Activated CD4-positive, alpha-beta T cell treated with anti-CD3 and anti-CD28 coated beads for 1 hour (primary cell): ENCODE data around the gene DAGLA.

Experiments used
- DNase-seq: peaks from one replicate; pipeline ENCODE4 v3.0.0-alpha.2; 2020

DAGLA gene

DNA sequence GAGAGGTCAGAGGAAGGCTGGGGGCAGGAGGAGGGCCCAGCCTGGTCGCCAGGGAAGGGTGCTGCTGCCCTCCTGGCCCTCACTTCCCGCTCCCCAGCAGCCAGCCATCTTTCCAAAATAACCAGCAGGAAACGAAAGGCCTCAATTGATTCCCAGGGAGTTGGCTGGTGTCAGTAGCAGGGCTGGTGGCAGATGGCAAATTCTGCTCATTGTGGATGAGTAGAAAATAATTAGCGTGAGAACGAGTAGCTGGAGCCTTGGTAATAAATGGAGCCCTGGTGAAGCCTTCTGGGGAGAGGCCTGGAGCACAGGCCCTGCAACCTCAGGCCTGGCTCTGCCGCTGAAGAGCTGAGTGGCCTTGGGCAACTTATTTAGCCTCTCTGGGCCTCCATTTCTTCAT is 31.3 kb downstream of the DAGLA start:
- DNase-seq, result no peak

DNA sequence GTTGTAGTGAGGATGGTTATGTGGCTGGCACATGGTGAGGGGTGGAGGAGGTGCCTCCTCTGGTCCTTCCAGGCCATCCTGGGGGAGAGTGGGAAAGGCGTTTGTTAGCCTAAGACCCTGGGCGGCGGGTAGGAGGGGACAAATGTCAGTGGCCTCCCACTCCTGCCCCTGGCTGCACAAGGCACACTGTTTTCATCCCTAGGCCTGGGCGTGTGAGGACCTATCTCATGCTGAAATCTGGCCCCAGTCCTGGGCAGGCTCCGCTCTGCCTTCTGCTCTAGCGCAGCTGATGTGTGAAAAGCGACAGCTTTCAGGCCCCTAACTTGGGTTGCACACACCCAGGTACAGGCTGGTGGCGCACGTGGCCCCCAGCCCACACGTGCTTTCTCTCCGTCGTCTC is 32.1 kb downstream of the DAGLA start:
- no peak for DNase-seq

DNA sequence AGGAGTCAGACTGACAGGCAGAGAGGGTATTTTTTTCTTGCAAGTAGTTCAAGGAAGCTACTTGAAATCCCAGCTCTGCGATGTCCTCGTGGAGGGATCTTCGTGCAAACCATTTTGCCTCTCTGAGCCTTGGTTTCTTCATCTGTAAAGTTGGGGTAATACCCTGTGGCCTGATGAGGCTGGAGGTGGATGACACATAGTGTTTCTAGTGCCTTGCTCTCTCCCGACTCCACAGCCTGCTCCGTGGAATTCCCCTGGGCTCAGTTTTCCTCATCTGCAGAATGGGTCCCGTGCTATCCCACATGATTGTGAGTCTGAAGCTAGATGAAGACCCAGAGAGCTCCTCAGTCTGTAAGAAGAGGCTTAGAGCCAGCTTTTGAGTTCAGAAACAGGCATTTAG is 32.7 kb downstream of the DAGLA start:
- DNase-seq, result no peak

DNA sequence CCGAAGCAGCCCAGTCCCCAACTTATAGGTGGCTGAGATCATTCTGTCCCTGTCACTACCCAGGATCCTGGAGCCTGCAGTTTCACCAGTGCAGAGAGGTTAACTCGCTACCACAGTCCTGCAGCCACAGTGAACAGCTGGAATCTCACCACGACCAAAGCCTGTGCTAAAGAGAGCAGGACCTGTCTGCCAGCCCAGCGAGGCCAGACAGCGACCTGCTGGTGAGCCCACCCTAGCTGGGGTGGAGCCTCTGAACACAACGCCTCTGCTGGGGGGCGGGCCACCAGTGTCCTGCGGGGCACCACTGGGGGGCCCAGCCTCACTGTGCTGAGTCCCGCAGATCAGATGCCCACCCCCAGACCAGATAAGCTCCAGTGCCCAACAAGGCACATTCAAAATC is 33.3 kb downstream of the DAGLA start:
- DNase-seq, result no peak

DNA sequence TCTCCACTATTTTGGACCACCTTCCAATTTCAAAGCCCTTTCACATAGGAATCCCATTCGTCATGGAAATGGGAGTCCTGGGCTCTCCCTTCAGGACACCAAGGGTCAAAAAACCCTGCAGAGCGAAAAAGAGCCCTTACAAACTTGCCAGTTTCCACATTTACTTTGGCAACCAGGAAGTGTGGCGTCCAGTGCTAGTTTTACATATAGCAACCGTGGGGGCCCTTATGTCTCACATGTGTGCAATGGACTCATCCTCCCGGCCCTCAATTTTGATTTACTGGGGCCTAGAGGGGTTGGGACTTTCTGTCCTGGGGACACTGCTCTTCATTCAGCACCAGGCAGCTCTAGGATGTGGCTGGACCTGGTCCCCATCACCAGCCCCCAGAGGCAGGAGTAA is 33.7 kb downstream of the DAGLA start:
- no peak for DNase-seq

DNA sequence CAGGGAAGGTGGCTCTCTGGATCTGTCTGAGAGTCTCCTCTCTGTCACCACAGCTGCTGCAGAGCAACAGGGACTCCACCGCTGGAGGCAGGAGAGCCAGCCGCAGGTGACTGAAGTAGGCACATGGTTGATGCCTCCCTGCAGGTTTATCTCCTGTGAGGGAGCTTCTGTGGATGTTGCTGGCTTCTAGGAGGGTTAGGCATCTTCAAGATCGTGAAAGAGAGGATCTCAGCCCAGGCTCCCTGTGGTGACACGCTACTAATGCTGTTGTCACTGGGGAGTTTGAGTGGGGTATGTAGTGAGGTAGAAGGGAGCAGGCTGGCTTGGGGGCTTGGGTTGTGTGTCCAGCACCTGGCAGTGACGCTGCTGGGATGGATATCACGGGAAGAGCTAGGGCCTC is 34.1 kb downstream of the DAGLA start:
- DNase-seq, result no peak

DNA sequence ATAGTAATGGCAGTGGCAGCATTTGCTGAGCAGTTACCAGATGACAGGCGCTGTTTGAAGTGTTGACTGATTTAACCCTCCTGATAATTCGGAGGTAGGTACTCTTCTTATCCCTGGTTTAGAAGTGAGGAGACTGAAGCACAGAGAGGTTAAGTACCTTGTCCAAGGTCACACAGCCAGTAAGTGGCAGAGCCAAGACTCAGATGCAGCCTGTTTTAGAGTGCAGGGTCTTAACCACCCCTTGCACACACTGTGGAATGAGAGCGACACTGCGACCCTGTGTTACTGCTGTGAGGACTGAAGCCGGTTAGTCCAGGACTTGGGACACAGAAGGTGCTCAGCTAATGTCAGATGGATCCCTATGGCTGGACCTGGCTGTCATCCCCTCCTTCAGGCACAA is 34.7 kb downstream of the DAGLA start:
- no peak for DNase-seq

DNA sequence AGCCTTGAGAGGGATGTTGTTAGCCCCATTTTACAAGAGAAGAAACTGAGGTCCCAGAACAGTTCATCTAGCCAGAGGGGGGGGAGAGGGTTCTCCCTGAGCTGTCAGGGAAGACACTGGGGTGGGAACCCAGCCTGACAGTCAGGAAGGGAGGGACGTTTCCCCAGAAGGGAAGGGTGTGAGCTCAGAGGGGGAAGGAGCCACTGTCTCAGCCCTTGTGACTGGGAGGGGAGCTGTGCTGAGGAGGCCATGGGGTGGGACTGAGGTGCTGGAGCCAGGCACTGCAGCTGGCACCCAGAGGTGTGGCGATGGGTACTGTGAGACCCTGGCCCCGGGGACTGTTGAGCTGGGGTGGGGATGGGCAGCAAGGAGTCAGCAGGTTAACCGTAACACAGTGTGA is 35.7 kb downstream of the DAGLA start:
- no peak for DNase-seq

DNA sequence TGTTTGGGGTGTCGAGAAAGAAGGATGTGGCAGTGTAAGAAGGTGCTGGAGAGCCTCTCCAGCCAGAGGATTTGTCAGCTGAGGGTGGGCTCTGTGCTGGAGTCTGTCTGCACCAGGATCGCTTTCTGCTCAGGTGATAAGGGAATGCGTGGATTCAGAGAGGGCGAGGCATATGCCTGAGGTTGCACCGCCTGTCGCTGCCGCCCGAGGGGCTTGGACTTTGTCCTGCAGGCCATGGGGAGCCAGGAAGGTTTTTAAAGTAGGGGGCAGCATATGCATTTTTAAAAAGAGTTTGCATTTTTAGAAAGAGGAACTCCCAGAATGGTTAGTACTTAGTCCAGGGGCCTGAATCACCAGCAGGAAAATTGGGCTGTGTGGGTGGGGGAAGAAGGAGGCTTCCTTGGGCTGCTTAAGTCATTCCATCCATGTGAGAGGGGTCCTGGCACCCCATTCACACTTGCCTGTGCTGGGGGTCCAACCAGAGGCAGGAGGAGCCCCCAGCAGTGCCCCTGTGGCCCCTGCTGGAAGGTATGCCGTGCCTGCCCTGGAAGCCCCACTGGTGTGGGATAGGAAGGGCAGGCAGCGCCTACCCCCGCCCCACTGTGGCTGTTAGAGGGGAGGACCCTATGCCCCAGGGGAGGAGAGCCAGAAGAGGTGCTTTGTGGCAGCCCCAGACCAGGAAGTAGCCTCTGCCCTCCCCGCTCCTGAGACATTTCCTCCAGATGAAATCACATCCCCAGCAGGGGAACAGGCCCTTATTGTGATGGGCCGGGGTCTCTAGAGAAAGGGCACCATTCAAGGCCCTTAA is 36.5 kb downstream of the DAGLA start:
- DNase-seq, result no peak

DNA sequence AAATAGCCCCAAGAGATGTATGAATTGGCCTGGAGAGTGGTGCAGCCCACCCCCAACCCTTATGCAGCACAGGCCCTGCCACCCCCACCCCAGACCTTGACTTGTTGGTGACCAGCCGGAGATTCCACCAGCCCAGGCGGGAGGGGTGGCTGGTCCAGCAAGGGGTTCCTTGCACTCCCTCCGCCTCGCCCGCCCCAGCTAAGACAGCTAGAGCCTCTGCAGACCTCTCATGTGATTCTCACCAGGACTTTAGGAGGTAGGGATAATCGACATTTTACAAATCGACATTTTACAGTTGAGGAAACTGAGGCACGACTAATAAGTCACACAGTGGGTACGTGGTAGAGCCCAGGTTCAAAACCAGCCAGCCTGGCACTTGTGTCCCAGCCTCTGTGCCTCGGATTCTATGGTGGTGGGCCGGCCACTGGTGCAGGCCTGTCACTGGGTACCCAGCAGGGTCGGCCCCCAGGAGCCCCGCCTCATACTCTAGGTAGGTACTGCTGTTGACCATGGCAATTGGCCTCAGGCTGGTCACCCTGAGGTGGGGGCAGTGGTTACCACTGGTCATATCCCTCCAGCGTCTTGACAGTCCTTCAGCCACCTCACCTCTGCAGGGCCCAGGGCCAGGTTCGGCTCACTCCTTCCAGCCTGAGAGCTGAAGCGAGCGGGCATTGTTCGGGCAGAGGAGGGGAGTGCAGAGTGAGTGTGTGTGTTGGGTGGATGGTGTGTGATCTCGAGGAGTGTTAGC is 37.3 kb downstream of the DAGLA start:
- no peak for DNase-seq

DNA sequence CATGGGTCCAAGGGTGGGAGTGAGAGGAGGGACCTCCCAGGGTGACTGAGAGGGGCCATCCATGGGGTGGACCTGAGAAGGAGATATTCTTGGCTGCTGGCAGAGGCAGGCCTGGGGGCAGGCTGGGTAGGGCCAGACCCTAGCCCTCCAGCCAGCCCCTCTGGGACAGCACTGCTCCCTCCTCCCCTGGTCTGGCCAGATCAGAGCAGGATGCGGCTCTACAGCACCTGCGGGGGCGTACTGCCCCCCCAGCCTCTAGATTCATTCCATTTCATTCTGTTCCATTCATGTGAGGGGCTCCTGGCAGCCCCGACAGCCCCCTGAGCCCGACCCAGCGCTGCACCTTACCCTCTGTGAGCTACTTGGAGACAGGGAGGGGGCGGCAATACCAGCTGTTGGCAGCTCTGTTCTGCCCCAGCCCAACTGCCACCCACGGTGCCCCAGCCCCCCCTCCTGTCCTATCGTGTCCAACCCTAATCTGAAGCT is 37.9 kb downstream of the DAGLA start:
- no peak for DNase-seq

DNA sequence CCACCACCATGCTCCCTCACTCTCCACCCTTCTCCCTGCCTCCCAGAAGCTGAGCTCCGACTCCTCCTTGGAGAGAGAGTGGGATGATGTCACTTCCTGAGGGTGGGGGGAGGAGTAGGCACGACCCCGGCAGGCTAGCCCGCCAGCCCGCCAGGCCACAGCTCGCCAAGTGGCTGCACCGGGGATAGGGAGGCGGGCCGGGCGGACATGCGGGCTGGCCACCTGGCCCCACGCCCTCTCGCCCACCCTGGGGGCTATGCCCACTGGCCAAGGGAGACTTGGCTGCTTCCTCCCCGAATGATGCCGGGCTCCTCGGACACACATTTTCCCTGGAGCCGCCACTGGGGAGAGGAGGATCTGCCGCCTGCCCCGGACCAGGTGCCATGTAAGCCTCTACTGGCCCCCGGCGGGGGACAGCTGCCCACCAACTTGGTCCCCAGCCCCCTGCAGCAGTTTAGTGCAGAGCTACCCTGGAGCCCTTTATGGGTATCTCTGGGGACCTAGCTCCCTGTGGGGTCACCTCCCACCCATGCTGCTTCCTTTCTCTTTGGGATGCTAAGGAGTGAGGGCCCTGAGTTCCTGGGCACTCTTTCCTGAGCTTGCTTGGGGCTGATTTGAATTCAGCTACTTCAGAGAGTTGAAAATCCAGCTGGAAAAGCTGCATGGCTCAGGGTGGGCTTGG is 38.6 kb downstream of the DAGLA start:
- DNase-seq, result no peak

DNA sequence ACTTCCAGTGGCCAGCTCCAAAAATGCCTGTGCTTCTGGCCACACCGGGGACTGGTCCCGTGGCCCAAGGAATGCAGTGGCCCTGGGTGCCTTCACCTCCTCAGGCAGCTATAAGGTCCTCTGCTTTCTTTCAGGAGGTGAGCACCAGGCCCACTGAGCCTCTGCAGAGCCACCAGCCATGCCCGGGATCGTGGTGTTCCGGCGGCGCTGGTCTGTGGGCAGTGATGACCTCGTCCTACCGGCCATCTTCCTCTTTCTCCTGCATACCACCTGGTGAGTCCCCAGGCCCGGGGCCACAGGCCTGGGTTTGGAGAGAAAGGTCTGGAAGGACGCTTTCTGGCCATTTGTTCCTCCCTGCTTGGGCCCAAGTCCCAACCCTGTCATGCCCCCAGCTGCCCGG is 39.8 kb downstream of the DAGLA start:
- no peak for DNase-seq

DNA sequence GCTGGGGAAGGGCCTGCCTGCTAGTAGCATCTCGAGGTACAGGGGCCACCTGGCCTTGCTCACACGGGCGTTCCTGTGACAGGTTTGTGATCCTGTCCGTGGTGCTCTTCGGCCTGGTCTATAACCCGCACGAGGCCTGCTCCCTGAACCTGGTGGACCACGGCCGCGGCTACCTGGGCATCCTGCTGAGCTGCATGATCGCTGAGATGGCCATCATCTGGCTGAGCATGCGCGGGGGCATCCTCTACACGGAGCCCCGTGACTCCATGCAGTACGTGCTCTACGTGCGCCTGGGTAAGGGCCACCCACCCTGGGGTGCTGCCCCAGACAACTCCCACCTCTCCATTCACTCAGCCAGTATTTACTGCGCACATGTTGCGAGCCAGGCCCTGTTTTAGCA is 40.4 kb downstream of the DAGLA start:
- DNase-seq, result no peak

DNA sequence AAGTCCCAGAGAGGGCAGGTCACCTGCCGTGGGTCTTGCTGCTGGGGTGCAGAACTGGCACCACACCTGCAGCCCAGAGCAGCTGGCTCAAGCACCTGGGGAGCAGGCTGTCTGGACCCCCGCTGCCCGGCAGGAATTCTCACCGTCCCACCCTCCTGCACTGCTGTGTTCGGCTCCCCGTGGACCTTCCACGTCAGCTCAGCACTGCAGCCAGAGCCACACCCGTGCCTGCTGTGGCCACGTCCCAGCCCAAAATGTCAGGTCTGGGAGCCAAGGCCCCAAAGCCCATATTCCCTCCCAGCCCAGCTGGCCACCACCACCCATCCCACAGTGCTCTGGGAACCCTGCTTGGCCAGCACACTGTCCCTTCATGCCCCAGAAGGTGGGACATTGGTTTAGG is 44.2 kb downstream of the DAGLA start:
- no peak for DNase-seq

DNA sequence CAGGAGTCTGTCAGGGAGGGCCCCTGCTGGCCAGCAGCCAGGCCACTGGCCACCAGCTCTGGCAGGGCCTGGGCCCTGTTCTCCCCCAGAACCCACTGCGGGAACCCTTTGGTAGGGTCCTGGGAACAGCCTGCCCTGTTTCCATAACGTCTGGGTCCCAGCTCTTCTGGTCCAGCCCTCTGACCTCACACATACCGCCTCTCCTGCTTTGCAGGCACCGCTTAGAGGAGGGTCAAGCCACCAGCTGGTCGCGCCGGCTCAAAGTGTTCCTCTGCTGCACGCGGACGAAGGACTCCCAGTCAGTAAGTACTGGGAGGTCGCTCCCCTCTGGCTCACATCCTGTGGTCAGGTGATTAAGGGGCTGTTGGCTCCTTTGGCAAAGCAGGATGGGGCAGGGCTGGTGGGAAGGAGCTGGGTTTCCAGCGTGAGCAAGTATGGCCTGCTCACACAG is 45.6 kb downstream of the DAGLA start:
- no peak for DNase-seq

DNA sequence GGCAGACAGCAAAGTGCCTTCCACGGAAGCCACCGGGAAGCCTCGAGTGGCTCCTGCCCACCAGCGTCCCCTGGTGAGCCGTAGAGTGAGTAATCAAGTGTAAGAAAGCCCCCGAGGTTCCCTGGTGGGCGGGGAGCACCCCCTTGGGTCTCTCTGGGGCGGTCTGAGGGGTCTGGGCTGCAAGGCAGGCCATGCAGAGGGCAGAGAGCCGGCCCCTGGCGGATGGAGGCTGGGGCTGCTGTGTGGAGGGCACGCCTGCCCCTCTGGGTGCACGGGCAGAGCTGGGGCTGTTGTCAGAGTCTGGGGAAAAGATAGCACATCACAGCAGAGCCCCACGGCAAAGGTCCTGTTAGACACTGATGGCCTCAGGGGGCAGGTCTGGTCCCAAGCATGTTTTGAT is 46.6 kb downstream of the DAGLA start:
- no peak for DNase-seq

DNA sequence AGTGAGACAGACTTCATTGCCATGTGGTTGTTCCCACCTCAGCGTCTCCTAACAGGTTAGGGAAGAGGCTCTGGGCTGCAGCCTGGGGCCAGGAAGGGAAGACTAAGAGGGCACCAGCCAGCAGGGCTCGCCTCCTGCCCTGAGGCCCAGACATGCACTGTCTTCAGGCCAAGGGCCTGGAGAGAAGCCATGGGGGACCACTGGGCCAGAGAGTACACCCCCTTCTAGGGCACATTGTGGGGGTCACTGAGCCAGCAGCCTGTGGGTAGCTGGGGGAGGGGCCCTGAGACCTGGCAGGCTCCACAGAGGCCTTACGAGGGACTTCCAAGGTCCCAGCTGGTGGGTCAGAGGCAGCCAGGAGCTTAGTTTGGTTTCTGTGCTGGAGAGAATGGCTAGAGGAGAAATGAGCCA is 47.2 kb downstream of the DAGLA start:
- no peak for DNase-seq

DNA sequence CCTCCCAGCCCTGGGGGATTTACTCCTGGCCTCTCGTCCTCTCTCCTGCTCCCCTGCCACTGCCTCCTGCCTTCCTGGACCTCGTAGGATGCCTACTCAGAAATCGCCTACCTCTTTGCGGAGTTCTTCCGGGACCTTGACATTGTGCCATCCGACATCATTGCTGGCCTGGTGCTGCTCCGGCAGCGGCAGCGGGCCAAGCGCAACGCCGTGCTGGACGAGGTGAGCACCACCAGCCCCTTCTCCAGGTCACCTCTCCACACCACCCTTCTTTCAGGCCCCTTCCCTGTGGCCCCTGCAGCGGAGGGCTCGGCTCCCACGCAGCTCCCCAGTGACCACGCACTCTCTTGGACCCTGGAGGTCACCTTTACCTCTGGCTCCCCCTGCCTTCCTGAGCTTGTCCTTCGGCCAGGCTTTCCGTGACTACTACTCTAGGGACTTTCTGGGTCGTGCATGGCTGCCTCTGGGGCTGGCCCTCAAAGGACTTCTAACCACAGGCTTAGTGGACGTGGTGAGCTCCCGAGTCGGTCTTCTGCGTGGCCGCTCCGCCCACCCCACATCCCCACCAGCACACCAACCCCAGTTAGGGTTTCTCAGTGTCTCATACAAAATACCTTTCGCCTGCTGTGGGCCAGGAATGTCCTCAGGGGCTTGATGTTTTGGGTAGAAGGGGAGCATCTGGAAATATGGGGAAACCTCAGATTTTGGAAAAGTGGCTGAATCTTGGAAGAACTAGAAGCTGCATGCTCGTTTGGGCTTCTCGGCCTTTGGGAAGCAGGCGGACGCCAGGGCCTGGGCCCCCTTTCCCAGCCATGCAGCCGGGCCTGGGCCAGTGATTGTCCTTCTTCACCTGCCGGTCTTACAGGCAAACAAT is 48.1 kb downstream of the DAGLA start:
- DNase-seq, result no peak

DNA sequence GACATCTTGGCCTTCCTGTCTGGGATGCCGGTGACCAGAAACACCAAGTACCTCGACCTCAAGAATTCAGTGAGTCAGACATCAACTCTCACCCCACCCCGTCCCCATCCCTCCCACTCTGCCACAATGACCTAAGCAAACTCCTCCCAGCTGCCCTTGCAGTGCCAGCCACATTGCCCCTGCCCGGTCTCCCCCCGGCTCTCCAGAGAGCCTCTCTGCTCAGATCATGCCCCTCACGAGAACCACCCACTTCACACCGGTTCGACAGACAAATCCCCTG is 48.7 kb downstream of the DAGLA start:
- no peak for DNase-seq

DNA sequence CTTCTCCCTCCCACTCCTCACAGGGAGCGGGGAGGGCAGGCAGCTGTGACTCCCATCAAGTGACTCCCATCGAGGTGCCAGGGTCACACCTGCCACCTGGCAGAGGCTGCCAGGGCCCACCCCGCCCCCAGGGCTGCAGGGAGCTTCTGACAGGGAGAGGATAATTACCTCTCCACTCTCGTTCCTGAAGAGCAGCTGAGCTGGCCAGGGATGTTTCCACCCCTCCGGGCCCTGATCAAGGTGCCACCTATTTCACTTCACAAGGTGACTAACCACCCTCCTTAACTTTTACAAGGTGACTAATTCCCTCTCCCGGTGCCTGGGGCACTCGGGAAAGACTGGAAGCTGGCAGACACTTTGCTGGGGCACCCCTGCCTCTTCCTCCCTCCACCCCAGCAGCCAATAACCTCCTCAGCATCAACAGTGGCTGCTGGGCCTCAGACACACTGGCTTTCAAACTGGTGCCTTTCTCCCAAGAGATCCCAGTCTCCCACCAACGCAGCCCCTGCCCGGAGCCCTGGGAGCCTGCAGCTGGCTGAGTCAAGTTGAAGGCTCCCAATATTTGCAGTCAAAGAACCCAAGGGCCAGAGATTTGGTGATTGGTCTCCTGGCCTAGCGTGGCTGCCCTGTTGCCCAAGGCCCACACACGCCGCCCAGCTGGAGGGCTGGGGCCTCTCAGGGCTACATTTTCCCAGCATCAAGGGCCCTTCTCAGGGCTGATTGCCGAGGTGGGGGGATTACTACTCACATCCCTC is 50.2 kb downstream of the DAGLA start:
- DNase-seq, result no peak
